Gastrocnemius medialis (tissue), 4 donors: ENCODE data around the gene FARS2. TPM values are rescaled to one million over a fixed set of nuclear protein-coding genes. Genes with fewer than 3 reads are reported as not detected.

Experiments
- ATAC-seq, 2 donors: fragments of 150-250 bp; one replicate each; pipeline ENCODE4 v1.9.1; 2016
- DNase-seq, 2 donors: peaks; one replicate each; pipeline ENCODE4 v3.0.0-alpha.2; 2019
- H3K27ac ChIP-seq, 4 donors: fragments of 200-600 bp; sonication (generic); 1 replicate in 1 of 4; 2 replicates in 3 of 4; pipeline ENCODE4 v1.5.1; 2016 to 2018; ENCODE audit warnings: mild to moderate bottlenecking in 2 of 4, moderate library complexity in 1 of 4
- H3K27me3 ChIP-seq, 3 donors: fragments of 200-600 bp; sonication (generic) in 2 of 3; 1 replicate in 1 of 3; 2 replicates in 2 of 3; pipeline versions ENCODE4 v1.5.1 to v1.6.0; 2016 to 2019; ENCODE audit warnings: mild to moderate bottlenecking in 1 of 3, moderate library complexity in 1 of 3
- H3K36me3 ChIP-seq, 2 donors: fragments of 200-600 bp; sonication (generic) in 1 of 2; one replicate each; pipeline ENCODE4 v1.5.1; 2017 to 2018
- H3K4me1 ChIP-seq, 2 donors: fragments of 200-600 bp; sonication (generic) in 1 of 2; one replicate each; pipeline ENCODE4 v1.5.1; 2016 to 2017; ENCODE audit warnings: mild to moderate bottlenecking in 2 of 2
- H3K4me3 ChIP-seq, 4 donors: fragments of 200-600 bp; sonication (generic) in 3 of 4; 1 replicate in 1 of 4; 2 replicates in 3 of 4; pipeline ENCODE4 v1.5.1; 2016 to 2019; ENCODE audit warnings: mild to moderate bottlenecking in 2 of 4
- H3K9me3 ChIP-seq, 3 donors: fragments of 200-600 bp; sonication (generic) in 2 of 3; 1 replicate in 1 of 3; 2 replicates in 2 of 3; pipeline ENCODE4 v1.5.1; 2016 to 2019
- POLR2A ChIP-seq, 2 donors: fragments of 450-650 bp; IDR thresholded peaks; one replicate each; pipeline ENCODE4 v1.6.1; 2017; ENCODE audit warnings: antibody characterized with exemption in 2 of 2, mild to moderate bottlenecking in 2 of 2, moderate library complexity in 2 of 2
- in situ Hi-C, 4 donors: fragments of 200-750 bp; cut with MboI; loops; one replicate each; pipeline versions ENCODE4 v1.15.0 to v1.8.0; 2017; ENCODE audit warnings: low sequenced_read_pairs in 4 of 4
- intact Hi-C: fragments of 100-400 bp; cut with DNase I; formaldehyde crosslinking; loops from one replicate; pipeline ENCODE4 v1.15.1; 2023; ENCODE audit warnings: low total_unique reads
- total RNA-seq, 4 donors: library from RNA; depleted of rRNA; stranded (reverse); fragments of >200 nt; gene quantifications; one replicate each; pipeline versions ENCODE4 v1.1.0 to v1.2.3, GENCODE V29; 2016
- TF ChIP-seq, protein P1 (sequence below), 5 experiments: fragments of 450-650 bp in 3 of 5; fragments of 200-600 bp in 2 of 5; sonication (generic) in 2 of 5; IDR thresholded peaks in 4 of 5; conservative IDR thresholded peaks in 1 of 5; 1 replicate in 4 of 5; 2 replicates in 1 of 5; pipeline ENCODE4 v1.5.1; 2016 to 2019; ENCODE audit warnings: antibody characterized with exemption in 5 of 5, mild to moderate bottlenecking in 3 of 5, moderate library complexity in 3 of 5

Gene FARS2
- total RNA-seq, 4 donors from 2014 or later, result 13.6 to 24.0 (median 15.8) TPM

DNA sequence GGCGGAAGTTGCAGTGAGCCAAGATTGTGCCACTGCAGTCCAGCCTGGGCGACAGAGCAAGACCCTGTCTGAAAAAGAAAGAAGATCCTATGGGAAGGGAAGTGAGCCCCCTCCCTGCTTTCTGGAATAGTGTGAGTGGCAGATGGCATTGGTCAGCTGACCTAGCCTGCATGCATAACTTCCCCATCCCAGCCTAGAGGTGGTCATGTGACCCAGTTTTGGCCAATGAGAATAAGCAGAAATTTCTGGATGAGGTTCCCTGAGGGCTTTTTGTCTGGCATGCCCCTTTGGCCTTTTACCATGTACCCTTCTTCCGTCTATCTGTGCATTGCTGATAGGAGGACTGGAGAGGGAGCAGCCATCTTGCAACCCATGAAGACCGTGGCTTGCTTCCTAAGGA lies 476.1 kb downstream of the FARS2 start:
- H3K27me3 ChIP-seq, result no peaks in the 10 kb centered on the region
- in situ Hi-C loops (no loop called here), intact Hi-C loops (no loop called here)
- ATAC-seq, result no peak
- no peaks in the 10 kb centered on the region for H3K4me1 ChIP-seq
- no peaks in the 10 kb centered on the region for H3K9me3 ChIP-seq
- DNase-seq, result no peak
- TF ChIP-seq, protein P1, sequence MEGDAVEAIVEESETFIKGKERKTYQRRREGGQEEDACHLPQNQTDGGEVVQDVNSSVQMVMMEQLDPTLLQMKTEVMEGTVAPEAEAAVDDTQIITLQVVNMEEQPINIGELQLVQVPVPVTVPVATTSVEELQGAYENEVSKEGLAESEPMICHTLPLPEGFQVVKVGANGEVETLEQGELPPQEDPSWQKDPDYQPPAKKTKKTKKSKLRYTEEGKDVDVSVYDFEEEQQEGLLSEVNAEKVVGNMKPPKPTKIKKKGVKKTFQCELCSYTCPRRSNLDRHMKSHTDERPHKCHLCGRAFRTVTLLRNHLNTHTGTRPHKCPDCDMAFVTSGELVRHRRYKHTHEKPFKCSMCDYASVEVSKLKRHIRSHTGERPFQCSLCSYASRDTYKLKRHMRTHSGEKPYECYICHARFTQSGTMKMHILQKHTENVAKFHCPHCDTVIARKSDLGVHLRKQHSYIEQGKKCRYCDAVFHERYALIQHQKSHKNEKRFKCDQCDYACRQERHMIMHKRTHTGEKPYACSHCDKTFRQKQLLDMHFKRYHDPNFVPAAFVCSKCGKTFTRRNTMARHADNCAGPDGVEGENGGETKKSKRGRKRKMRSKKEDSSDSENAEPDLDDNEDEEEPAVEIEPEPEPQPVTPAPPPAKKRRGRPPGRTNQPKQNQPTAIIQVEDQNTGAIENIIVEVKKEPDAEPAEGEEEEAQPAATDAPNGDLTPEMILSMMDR (IDR thresholded peaks at IDR 0.05 in 4 of 5, conservative IDR thresholded peaks at IDR 0.05 in 1 of 5), result no peak
- TF ChIP-seq POLR2A (IDR thresholded peaks at IDR 0.05), result no peak
- no peak overlapping the region for H3K4me3 ChIP-seq
- H3K27ac ChIP-seq, result no peak overlapping the region
- no peaks in the 10 kb centered on the region for H3K36me3 ChIP-seq

DNA sequence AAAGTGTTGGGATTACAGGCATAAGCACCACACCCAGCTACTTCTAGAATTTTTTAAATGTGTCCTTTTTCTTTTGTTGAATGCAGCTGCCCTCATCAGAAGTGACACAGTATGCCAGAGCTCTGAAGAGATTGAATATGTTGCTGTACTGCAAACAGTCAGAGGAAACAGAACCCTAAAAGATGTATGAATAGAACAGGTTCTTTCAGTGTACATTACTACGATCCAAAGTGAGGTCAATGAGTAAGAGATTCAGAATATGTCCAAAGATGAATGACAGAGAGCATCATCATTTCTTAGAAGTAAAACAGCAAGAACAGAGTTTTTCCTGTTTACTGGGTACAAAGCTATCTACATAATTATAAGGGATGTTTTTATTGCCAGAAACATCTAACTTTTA lies 476.9 kb downstream of the FARS2 start:
- in situ Hi-C loops (no loop called here), intact Hi-C loops (no loop called here)
- TF ChIP-seq, protein P1 (IDR thresholded peaks at IDR 0.05 in 4 of 5, conservative IDR thresholded peaks at IDR 0.05 in 1 of 5), result no peak
- TF ChIP-seq POLR2A (IDR thresholded peaks at IDR 0.05), result no peak
- Histone ChIP-seq H3K36me3 (no peaks in the 10 kb centered on the region), H3K27ac (no peak overlapping the region), H3K27me3 (no peaks in the 10 kb centered on the region), H3K9me3 (no peaks in the 10 kb centered on the region), H3K4me1 (no peaks in the 10 kb centered on the region), H3K4me3 (no peak overlapping the region)
- no peak for DNase-seq
- ATAC-seq, result no peak

DNA sequence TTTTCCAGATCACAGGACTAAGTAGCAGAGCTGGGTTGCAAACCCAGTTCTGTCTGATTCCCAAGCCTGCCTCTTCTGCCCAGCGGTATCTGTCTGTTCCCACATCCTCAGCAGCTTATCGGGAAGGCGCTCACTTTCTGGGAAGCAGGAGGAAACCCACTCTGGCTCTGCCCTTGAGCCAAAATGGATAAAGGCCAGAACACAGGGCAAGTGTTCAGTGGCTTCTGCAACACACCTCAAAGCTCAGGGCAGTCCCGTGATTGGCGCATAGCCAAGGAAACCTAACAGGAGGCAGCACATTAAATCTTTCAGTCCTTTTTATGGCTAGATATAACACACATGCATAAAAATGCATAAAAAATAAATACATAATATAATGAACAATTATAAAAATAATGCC lies 483.2 kb downstream of the FARS2 start:
- H3K9me3 ChIP-seq, result no peaks in the 10 kb centered on the region
- H3K36me3 ChIP-seq, result no peaks in the 10 kb centered on the region
- H3K4me1 ChIP-seq, result peaks cover 16 to 17% of the 10 kb centered on the region in 2 donors
- no peaks in the 10 kb centered on the region for H3K27me3 ChIP-seq
- no peak overlapping the region for H3K27ac ChIP-seq
- DNase-seq (no peak), ATAC-seq (no peak)
- TF ChIP-seq, protein P1 (IDR thresholded peaks at IDR 0.05 in 4 of 5, conservative IDR thresholded peaks at IDR 0.05 in 1 of 5), result no peak
- in situ Hi-C loops (no loop called here), intact Hi-C loops (loop anchor here (10.0 kb wide), 1 partner anchor 260 kb away; the partner anchor contains the start of gene NRN1)
- H3K4me3 ChIP-seq, result no peak overlapping the region

DNA sequence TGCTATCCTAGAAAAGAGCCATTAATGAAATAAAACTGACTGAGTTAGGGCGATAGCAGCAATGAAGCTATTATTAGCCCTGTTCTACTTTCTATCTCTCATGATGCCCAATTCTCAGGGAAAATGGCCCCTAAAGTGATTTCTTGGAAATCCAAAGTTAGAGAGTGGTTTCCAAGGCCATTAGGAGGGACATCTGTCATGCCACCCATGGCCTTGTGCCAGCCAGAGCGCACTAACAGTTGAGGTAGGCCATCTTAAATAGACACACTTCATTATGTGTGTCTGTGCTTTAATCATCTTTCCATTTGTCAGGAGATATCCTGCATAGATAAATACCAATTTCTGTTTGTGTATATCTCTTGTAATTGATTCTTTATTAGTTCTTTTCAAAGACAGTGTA lies 483.8 kb downstream of the FARS2 start:
- Histone ChIP-seq H3K27ac (no peak overlapping the region), H3K4me1 (peaks cover 16 to 17% of the 10 kb centered on the region in 2 donors), H3K36me3 (no peaks in the 10 kb centered on the region), H3K4me3 (no peak overlapping the region), H3K27me3 (no peaks in the 10 kb centered on the region), H3K9me3 (no peaks in the 10 kb centered on the region)
- intact Hi-C loops (loop anchor here (10.0 kb wide), 1 partner anchor 260 kb away; the partner anchor contains the start of gene NRN1), in situ Hi-C loops (no loop called here)
- ATAC-seq (no peak), DNase-seq (no peak)
- TF ChIP-seq, protein P1 (IDR thresholded peaks at IDR 0.05 in 4 of 5, conservative IDR thresholded peaks at IDR 0.05 in 1 of 5), result no peak
- no peak for TF ChIP-seq POLR2A (IDR thresholded peaks at IDR 0.05)
